DOHH2 (cell line): ENCODE data around the gene SCD5.

ENCODE experiments used
- CTCF ChIP-seq: fragments of 200-600 bp; sonication (generic); IDR thresholded peaks from one replicate; pipeline ENCODE4 v1.5.1; 2014; ENCODE audit warnings: antibody characterized with exemption, mild to moderate bottlenecking, low read depth, low read length; ENCODE audit not compliant: poor library complexity, severe bottlenecking
- EZH2phosphoT487 ChIP-seq: fragments of 200-600 bp; sonication (generic); IDR thresholded peaks from 2 replicates; pipeline ENCODE4 v1.6.1; 2017; ENCODE audit warnings: borderline replicate concordance, mild to moderate bottlenecking, antibody characterized with exemption, low read length, moderate library complexity, mixed read lengths

- no peak for TF ChIP-seq CTCF
- TF ChIP-seq EZH2phosphoT487: no peak
Observed at GRCh38 chr4:82626251-82626868, 172.2 kb downstream of the SCD5 start.
